ENCODE measurements around the gene AZIN2.
"Not testable (repeated sequence)": the region's sequence is repeated elsewhere in the genome, so short reads cannot be mapped to it uniquely, and the experiment has no call there.

Gene AZIN2

GRCh38 chr1:33131191-33131590 lies 50.2 kb downstream of the AZIN2 start:
- DNase-seq: no peak

GRCh38 chr1:33132549-33132948 lies 51.6 kb downstream of the AZIN2 start:
- DNase-seq: no peak

GRCh38 chr1:33133478-33134105 lies 52.6 kb downstream of the AZIN2 start:
- no peak for DNase-seq

GRCh38 chr1:33136041-33136440 lies 55.1 kb downstream of the AZIN2 start:
- DNase-seq: not testable (repeated sequence)

GRCh38 chr1:33137800-33138199 lies 56.8 kb downstream of the AZIN2 start:
- no peak for DNase-seq

- no peak for DNase-seq
Measured at GRCh38 chr1:33140153-33141149, 59.5 kb downstream of the AZIN2 start.

GRCh38 chr1:33141216-33141615 lies 60.3 kb downstream of the AZIN2 start:
- no peak for DNase-seq

DNA sequence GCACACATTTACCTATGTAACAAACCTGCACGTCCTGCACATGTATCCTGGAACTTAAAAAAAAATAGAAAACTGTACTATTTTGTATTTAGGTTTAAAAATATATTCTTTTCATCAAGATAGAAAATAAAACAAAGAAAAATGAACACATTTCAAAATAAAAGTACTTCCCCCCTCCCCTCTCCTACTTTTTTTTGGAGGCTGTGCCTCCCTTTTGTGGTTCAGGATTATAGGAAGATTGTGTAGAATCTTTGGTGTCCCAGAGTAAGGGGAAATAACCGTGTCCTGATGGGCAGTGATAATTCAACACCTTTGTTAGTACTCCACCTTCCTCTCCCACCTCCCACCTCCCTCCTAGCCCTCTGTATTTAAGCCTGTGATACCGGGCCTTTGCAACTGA lies 60.8 kb downstream of the AZIN2 start:
- no peak for DNase-seq

GRCh38 chr1:33142483-33143064 lies 61.6 kb downstream of the AZIN2 start:
- no peak for DNase-seq

DNA sequence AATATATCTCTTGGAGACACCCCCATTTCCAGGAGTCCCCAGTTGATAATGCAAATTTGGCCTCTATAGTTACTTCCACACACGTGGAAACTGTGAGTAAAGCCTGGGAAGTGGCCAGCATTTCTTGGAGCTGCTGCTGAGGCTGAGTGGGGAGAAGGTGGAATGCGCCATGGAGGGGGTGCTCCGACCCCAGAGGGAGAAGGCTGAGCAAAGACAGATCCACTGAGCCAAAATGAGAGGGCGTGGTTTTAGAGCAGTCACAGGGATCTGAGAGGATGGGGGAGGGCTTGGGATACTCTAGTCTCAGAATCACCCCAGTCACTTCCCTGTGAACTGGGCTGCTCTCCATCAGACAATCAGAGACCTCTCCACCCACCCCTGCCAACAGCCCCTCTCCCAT lies 62.2 kb downstream of the AZIN2 start:
- no peak for DNase-seq

DNA sequence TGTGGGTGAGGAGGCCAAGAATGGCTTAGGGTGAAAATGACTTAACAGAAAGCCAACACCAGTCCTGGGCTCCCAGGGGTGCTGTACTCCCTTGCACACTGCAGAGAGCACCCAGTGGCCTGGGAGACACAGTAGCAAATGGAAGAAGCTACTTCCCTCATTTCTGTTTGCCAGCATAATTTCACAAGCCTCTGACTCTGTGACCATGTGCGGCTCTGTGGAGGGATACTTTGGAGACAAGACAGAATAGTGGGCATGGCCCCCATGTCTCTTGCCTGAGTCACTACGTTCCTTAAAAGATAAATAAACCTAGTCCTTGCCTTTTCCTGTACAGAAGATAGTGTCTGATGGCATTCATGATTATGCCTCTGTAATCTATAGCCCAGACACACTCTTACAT lies 62.7 kb downstream of the AZIN2 start:
- no peak for DNase-seq

- no peak for DNase-seq
Measured at GRCh38 chr1:33146003-33146402, 65.0 kb downstream of the AZIN2 start.

GRCh38 chr1:33147275-33147996 lies 66.5 kb downstream of the AZIN2 start:
- DNase-seq: no peak

GRCh38 chr1:33147997-33148314 lies 67.0 kb downstream of the AZIN2 start:
- no peak for DNase-seq

- no peak for DNase-seq
Measured at GRCh38 chr1:33148615-33149014, 67.7 kb downstream of the AZIN2 start.

DNA sequence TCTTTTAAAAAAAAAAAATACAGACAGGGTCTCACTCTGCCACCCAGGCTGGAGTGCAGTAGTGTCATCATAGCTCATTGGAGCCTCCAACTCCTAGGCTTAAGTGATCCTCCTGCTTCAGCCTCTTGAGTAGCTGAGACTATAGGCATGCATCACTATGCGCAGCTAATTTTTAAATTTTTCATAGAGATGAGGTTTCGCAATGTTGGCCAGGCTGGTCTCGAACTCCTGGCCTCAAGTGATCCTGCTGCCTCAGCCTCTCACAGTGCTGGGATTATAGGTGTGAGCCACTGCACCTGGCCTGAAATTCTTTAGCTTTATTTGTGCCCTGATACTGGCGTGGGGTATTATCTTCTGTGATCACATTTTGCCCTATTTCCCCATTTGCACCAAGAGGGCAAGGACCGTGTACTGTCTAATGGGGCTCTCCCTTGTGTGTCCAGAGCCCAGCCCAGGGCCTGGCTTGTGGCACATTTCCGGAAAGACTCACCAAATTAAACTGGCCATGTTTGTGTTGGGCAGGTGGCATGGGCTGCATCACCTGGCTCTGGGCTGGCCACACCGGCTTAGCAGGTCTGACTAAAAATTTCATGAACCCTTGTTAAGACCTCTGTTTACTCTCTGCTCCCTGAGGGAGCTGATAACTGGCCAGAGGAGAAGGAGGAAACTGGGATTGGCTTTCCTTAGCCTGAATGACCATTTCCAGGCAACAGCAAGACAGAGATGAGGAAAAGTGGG lies 68.7 kb downstream of the AZIN2 start:
- DNase-seq: no peak

GRCh38 chr1:33150522-33150921 lies 69.6 kb downstream of the AZIN2 start:
- DNase-seq: no peak

DNA sequence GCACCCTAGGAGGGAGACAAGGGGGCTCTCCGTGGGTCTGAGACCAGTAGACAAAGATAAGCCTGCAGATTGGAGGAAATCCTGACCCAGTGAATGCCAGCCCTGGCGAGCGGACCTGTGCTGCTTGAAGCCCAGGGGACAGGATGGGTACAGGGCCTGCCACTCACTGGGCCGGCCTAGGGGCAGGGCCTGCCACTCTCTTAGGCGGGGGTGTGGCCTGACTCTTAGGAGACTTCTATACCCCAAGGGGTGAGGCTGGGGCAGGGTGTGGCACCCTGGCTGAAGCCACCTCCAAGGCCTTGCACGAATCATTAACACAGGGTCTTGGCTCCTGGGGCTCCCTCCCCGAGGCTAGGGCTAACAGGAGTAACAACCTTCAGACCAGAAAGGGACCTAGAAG lies 70.2 kb downstream of the AZIN2 start:
- DNase-seq: no peak

DNA sequence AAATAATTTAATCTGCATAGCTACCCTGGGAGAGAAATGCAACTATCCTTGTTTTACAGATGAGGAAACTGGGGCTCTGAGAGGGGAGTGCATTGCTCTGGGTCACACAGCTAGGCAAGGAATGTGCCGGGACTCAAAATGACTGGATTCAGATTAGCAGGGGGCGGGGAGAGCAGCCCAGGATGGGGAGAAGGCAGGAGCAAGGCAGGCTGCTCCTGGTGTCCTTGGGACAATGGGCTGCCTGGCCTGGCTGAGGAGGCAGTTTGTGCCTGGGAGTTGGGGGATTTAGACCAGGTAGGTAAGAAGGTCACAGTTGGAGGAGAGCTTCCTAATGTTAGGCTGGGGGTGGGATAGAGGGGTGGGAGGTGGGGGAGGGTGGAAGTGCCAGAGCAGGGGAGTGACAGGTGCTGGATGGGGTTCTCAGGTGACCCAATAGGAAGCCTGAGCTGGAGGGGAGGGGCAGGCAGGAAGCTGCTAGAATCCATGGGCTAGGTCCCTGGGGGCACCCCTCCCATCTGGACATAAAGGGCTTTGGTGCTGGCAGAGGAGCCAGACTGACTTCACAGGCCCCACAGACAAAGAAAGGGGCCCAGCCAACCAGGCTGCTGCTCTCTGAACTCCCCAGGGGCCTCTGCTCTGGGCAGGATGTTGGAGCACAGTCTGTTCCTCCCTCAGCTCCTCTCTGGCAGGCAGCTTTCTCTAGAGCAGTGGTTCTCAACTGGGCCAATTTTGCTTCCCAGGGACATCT lies 71.9 kb downstream of the AZIN2 start:
- no peak for DNase-seq

GRCh38 chr1:33153650-33154049 lies 72.7 kb downstream of the AZIN2 start:
- no peak for DNase-seq

DNA sequence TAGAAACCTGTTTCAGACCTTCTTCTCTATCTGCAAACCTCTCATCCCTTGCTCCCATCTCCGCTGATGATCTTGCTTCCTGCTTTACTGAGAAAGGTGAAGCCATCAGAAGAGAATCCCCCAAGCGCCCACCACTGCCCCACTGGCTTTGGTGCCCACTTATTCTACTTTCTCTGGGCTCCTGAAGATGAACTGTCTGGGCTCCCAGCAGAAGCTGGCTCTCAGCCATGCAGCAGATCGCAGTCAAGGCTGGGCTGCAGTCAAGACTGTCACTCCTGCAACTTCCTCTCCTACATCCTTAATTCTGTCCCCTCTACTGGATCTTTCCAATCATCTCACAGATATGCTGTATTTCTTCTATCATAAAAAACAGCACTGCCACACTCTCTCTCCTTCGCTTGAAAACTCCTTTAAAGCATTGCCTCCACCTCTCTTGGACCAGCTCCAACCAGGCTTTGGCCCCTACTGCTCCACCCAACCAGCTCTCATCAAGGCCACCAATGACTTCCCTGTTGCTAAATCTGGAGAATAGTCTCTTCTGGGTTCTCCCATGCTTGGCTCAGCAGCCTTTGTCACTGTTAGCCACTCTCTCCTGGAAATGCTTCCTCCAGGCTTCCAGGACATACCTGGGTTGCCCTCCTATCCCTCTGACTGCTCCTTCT lies 75.1 kb downstream of the AZIN2 start:
- no peak for DNase-seq
